ENCODE results near the gene CMTM8. TPM values are rescaled to one million over a fixed set of nuclear protein-coding genes. Genes with fewer than 3 reads are reported as not detected.

The CMTM8 gene
- total RNA-seq, 1 donor from 2014 or later, result 9.0 TPM

DNA sequence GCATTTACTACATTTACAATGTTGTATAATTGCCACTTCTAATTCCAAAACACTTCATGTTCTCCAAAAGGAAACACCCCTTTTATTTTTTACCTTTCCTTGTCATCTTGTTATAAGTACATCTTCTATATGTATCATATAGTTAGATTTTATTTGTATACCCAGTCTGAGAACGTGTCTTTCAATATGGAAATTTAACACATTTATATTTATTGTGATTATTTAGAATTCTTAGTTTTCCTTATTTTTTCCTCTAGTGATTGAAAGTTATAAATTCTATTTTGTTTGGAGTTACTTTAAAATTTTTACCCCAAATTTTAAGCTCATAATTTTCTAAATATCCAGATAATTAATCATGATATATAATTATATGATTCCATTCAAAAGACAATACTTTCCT is 15.8 kb downstream of the CMTM8 start:
- no peak overlapping the region for H3K4me3 Mint-ChIP-seq
- TF ChIP-seq, protein P1, sequence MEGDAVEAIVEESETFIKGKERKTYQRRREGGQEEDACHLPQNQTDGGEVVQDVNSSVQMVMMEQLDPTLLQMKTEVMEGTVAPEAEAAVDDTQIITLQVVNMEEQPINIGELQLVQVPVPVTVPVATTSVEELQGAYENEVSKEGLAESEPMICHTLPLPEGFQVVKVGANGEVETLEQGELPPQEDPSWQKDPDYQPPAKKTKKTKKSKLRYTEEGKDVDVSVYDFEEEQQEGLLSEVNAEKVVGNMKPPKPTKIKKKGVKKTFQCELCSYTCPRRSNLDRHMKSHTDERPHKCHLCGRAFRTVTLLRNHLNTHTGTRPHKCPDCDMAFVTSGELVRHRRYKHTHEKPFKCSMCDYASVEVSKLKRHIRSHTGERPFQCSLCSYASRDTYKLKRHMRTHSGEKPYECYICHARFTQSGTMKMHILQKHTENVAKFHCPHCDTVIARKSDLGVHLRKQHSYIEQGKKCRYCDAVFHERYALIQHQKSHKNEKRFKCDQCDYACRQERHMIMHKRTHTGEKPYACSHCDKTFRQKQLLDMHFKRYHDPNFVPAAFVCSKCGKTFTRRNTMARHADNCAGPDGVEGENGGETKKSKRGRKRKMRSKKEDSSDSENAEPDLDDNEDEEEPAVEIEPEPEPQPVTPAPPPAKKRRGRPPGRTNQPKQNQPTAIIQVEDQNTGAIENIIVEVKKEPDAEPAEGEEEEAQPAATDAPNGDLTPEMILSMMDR (conservative IDR thresholded peaks at IDR 0.05), result no peak
- peaks cover 15% of the 10 kb centered on the region for H3K36me3 Mint-ChIP-seq
- no peak for DNase-seq (ENCODE audit: extremely low spot score, unreplicated experiment)
- peaks cover 8% of the 10 kb centered on the region for H3K4me1 Mint-ChIP-seq (ENCODE audit: unreplicated experiment)
- peaks cover 6% of the 10 kb centered on the region for H3K9me3 Mint-ChIP-seq
- H3K27ac Mint-ChIP-seq, result no peak overlapping the region
- H3K27me3 Mint-ChIP-seq, result no peaks in the 10 kb centered on the region

DNA sequence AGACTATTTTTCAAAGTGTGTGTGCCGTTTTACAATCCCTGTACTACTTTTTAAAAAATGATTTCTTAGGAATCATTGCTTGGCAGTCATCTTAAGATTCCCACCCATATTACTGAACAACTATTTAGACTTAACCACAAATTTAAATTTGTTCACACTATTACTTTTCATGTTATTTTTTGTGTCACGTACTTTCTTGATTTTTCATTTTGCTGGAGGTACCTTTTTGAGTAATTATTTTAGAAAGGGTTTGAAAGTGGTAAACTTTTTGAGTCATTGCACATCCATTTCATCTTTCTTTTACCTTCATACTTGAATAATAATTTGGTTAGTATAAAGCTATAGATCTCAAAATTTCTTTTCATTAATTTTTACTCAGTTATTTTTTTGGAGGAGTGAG is 16.9 kb downstream of the CMTM8 start:
- peaks cover 6% of the 10 kb centered on the region for H3K9me3 Mint-ChIP-seq

DNA sequence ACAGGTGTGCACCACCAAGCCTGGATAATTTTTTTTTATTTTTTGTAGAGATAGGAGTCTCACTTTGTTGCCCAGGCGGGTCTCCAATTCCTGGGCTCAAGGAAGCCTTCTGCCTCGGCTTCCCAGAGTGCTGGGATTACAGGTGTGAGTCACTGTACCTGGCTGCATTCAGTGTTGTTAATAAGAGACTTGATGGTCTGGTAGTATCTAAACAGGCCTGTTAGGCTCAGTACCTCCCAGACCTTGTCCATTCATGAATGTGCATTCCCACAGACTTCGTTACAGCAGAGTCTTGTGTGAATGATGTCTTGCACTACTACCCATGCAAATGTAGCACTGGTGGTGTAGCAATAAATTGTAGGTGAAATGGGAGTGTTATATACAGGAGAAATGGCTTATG is 17.7 kb downstream of the CMTM8 start:
- Mint-ChIP-seq H3K4me1 (ENCODE audit: unreplicated experiment) (peaks cover 8% of the 10 kb centered on the region), H3K36me3 (peaks cover 8% of the 10 kb centered on the region), H3K27me3 (no peaks in the 10 kb centered on the region), H3K4me3 (no peak overlapping the region), H3K27ac (no peak overlapping the region), H3K9me3 (peaks cover 6% of the 10 kb centered on the region)
- TF ChIP-seq, protein P1 (conservative IDR thresholded peaks at IDR 0.05), result no peak
- no peak for DNase-seq (ENCODE audit: extremely low spot score, unreplicated experiment)

More for the DNA sequence above, 16.9 kb downstream of the CMTM8 start:
- Mint-ChIP-seq H3K4me3 (no peak overlapping the region), H3K4me1 (ENCODE audit: unreplicated experiment) (peaks cover 8% of the 10 kb centered on the region), H3K36me3 (peaks cover 12% of the 10 kb centered on the region), H3K27me3 (no peaks in the 10 kb centered on the region), H3K27ac (no peak overlapping the region)
- no peak for DNase-seq (ENCODE audit: extremely low spot score, unreplicated experiment)
- TF ChIP-seq, protein P1 (conservative IDR thresholded peaks at IDR 0.05), result no peak

DNA sequence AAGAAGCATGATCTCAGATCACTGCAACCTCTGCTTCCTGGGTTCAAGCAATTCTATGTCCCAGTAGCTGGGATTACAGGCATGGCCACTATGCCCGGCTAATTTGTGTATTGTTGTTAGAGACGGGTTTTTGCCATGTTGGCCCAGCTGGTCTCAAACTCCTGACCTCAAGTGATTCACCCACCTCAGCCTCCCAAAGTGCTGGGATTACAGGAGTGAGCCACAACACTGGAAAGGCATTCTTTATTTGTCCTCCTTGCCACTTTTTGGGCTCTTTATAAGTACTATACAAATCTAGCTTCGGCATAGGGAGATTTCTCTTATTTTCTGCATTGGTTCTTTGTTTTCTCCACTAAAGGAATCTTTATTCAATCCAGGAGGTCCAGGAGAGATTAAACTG is 18.6 kb downstream of the CMTM8 start:
- no peak for DNase-seq (ENCODE audit: extremely low spot score, unreplicated experiment)
- H3K27ac Mint-ChIP-seq, result no peak overlapping the region
- peaks cover 8% of the 10 kb centered on the region for H3K4me1 Mint-ChIP-seq (ENCODE audit: unreplicated experiment)
- TF ChIP-seq, protein P1 (conservative IDR thresholded peaks at IDR 0.05), result no peak
- no peaks in the 10 kb centered on the region for H3K27me3 Mint-ChIP-seq
- H3K36me3 Mint-ChIP-seq, result peaks cover 12% of the 10 kb centered on the region
- H3K4me3 Mint-ChIP-seq, result no peak overlapping the region
- H3K9me3 Mint-ChIP-seq, result peaks cover 6% of the 10 kb centered on the region

DNA sequence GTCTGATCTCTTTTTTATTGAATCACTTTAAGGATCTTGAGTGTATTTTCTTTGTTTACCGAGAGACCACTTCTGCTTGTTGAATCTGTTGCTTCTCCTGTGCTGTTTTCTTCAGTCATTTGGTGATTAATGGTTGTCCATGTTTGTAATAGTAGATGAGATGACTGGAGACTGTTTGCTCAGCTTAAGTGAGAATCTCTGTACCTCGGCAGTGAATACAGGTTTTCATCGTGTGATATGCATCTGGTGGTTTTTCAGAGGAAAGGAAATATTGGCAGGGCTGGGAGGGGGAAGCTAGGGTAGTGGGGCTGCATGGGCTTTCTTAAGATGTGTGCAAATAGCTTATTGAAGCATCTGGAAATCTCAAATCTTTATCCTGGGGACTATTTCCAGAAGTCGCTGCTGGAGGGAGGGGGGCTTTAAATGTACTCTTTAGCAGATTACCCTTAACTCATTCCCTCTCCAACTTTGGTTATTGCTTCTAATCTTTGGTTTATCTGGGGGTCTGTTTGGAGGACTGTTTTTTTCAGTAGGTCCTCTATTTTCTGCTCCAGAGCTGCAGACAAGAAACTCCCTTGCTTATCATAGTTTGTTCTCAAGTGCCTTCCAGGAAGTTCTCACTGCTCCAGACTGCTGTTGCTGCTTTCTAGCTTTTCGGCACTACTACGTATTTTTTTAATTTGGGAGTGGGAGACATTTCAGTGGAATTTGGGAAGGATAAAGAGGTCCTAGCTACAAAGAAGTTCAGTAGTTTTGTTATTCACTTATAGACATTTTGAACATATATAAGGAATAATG is 19.4 kb downstream of the CMTM8 start:
- Mint-ChIP-seq H3K36me3 (peaks cover 15% of the 10 kb centered on the region), H3K27ac (no peak overlapping the region), H3K27me3 (no peaks in the 10 kb centered on the region), H3K4me3 (no peak overlapping the region), H3K9me3 (peaks cover 6% of the 10 kb centered on the region), H3K4me1 (ENCODE audit: unreplicated experiment) (peaks cover 8% of the 10 kb centered on the region)
- TF ChIP-seq, protein P1 (conservative IDR thresholded peaks at IDR 0.05), result no peak
- no peak for DNase-seq (ENCODE audit: extremely low spot score, unreplicated experiment)
